ENCODE results near the gene ABHD12.
"Not testable (repeated sequence)": the region's sequence is repeated elsewhere in the genome, so short reads cannot be mapped to it uniquely, and the experiment has no call there.

ABHD12 gene

DNA sequence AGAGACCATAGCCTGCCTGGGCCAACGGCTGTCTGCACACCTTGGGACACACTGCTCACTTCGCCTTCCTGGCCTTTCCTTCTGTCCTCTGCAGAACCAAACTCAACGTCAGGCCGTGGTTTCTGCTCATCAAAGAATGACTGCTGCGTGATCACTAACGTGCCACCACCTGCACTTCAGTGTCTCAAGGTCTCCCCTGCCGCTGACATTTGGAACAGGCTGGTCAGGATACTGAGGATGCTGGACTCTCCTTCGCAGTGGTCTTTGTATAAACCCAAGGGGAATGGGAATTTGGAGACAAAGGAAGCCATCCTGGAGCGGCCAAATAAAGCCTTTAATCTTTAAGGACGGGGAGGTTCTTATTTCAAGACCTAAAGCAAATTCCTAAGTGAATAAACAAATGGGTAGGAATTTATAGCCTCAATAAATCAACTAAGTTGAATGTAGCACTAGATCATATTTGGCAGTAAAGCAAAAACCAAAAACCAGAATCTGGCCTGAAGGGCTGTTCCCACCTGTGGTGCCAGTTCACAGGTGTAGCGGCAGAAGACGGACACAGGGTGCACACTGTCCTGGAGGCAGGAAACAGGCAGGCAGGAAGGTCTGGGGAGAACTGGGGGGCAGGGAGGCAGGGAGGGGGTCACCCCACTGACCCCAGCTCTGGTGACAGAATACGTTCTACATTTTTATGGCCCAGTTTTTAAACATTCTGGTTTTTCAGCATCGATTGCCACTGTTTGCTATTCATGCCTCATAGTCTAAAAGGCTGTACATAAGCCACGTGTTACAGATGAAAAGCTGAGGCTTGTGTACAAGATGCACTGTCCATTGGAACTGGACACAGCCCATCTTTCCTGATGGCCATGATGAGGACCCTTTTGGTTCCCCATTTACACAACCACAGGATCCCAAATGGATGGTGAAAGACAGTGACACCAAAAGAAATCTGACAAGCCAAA, 36.6 kb downstream of the ABHD12 start:
- DNase-seq (ENCODE audit: low spot score), result no peak

DNA sequence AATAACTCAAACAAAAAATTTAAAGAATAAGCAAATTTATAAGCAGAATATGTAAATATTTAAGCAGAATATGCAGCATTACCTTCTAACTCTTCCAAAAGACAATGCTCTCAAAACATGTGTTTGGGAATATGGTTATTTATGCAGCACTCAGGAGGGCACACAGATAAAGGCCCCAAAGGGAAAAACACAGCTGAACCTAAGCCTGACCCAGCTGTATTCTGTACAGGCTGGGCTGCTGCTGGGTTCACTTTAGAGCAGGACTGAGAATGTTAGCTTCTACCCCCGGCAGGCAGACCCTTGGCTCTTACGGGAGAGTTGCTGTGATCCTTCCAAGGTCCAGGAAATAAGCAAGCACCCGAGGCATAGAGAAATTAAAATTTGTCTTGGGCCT, 37.3 kb downstream of the ABHD12 start:
- no peak for DNase-seq (ENCODE audit: low spot score)

DNA sequence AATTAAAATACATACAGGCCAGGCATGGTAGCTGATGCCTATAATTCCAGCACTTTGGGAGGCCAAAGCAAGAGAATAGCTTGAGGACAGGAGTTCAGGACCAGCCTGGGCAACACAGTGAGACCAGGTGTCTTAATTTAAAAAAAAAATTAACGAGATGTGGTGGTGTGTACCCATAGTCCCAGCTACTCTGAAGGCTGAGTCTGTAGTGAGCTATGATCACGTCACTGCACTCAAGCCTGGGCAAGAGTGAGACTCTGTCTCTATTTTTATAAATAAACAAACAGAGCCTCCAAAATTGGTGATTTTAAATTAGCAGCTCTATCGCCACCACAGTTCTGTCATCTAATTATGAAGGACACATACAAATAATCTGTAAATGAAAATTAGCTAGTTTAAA, 37.9 kb downstream of the ABHD12 start:
- DNase-seq (ENCODE audit: low spot score), result no peak

DNA sequence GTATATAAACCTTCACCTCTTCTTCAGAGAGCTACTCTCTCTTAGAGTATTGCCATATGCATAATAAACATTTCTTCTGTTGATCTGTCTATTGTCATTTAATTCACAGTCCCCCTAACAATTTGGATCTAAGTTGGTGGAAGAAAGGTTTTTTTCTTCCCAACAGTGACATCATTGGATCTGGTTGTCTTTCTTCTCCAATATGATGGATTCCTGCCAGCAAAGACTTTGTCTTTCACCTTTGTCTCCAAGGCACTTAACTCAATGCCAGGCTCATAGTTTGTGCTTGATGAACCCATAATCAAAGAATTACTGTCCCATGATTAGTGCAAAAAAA, 39.6 kb downstream of the ABHD12 start:
- DNase-seq (ENCODE audit: low spot score), result no peak

DNA sequence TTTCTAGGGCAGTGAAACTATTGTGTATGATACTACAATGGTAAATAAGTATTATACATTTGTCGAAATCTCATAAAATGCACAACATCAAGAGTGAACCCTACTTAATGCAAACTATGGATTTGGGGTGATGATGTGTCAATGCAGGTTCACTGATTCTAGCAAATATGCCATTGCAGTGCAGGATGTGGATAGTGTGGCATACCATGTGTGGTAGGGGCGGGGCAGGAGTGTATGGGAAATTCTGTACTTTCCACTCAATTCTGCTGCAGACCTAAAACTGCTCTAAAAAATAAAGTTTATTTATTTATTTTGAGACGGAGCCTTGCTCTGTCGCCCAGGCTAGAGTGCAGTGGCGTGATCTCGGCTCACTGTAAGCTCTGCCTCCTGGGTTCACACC, 44.3 kb downstream of the ABHD12 start:
- DNase-seq (ENCODE audit: low spot score), result no peak

GRCh38 chr20:25345721-25346120, 44.9 kb downstream of the ABHD12 start:
- no peak for DNase-seq (ENCODE audit: low spot score)

DNA sequence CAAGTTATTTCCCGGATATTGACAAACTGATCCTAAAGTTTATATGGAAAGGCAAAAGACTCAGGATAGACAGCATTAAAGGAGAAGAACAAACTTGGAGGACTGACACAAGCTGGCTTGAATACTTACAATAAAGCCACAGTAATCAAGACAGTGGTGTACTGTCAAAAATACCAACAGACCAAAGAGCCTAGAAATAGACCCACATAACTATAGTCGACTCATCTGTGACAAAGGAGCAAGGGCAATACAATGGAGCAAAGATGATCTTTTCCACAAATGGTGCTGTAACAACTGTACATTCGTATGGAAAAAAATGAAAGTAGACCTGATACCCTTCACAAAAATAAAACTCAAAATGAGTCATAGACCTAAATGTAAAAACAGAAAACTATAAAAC, 46.0 kb downstream of the ABHD12 start:
- DNase-seq (ENCODE audit: low spot score), result no peak

DNA sequence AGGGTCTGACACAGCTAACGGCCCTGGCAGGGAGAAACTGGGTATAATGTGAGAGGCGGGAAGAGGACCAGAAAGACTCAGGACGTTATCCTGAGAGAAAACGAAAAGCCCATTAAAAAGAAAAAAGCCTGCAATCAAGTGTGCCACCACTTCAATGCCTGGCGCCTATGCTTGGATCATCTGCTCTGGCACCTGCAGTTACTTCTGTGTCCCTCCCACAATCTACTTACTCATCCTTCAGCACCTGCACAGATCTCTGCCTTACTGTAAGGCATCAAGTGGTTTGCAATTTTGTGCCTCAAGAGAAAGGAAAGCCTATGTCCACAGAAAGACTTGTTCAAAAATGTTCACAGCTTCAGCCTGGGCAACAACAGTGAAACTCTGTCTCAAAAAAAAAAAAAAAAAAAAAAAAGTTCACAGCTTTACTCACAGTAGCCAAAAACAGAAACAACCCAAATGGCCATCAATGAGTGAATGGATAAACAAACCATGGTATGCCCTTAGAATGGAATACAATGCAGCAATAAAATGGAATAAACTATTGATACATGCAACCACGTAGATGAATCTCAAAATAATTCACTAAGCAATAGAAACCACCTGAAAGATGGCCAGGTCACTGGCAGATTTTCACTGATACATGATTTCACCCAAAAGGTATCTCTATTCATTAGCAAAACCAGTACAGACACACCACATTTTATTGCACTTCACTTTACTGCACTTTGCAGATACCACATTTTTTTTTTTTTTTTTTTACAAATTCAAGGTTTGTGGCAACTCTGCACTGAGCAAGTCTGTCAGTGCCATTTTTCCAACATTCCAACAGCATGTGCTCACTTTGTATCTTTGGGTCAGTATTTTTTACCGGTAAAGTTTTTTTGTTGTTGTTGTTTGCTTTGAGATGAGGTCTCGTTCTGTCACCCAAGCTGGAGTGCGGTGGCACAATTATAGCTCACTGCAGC, 48.6 kb downstream of the ABHD12 start:
- no peak for DNase-seq (ENCODE audit: low spot score)

DNA sequence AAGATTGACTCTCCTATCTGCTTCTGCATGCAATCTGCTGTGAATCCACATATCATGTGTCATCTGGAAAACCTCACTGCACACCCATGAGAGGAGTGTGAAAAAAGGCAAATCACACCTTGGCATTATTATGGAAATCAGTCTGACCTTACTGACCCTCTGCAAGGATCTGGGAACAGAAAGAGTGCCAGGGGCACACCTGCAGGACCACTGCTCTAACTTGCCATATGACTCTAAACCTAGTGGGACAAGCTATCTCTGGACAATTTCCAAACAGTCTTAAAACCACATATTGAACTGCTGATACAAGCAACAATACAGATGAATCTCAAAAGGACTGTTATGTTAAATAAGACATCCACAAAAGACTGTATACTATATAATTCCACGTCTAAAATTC, 50.3 kb downstream of the ABHD12 start:
- no peak for DNase-seq (ENCODE audit: low spot score)

GRCh38 chr20:25339608-25340007, 51.0 kb downstream of the ABHD12 start:
- no peak for DNase-seq (ENCODE audit: low spot score)

DNA sequence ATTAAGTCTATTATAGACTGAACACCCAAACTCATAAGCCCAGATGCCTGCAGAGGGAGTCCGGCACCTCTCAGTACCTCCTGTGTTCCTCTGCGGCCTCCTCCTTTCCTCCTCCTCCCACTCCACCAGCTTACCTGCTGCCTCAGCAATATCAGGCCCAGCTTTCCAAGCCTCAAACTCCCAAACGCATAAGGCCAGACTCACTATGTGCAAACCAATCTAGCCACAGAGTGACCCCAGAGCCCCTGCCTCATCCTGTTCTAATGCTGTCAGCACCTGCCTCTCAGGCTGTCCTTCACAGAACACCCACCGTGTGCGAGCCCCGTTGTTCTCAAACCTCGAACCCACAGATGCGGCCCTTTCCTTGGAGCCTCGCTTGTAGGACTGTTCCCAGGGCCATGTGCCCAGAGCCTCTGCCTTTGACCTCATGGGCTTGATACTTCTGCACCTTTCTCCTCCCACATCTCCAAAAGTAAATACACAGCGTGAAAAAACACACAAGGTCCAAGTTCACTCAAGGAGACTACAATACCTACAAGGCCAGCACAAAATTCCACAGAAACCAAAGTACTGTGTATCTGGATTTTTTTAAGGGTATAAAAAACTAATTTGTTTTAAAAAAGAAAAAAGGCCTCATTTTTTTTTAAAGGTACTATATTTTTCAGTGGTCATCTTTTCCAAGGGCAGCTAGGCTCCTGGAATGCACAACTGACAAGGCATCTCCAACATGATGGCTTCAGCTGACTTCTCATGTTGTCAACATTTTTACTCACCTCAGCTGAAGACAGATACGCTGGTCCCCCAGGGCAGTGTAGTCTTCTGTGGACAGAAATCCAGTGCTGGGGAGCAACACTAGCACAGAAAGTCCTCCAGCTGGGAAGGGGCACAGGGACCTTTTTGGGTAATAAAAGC, 52.3 kb downstream of the ABHD12 start:
- no peak for DNase-seq (ENCODE audit: low spot score)

GRCh38 chr20:25336561-25337422, 53.8 kb downstream of the ABHD12 start:
- DNase-seq (ENCODE audit: low spot score), result peak; percentile 34

DNA sequence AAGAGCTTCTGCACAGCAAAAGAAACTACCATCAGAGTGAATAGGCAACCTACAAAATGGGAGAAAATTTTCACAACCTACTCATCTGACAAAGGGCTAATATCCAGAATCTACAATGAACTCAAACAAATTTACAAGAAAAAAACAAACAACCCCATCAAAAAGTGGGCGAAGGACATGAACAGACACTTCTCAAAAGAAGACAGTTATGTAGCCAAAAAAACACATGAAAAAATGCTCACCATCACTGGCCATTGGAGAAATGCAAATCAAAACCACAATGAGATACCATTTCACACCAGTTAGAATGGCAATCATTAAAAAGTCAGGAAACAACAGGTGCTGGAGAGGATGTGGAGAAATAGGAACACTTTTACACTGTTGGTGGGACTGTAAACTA, 55.7 kb downstream of the ABHD12 start:
- not testable (repeated sequence) for DNase-seq (ENCODE audit: low spot score)

DNA sequence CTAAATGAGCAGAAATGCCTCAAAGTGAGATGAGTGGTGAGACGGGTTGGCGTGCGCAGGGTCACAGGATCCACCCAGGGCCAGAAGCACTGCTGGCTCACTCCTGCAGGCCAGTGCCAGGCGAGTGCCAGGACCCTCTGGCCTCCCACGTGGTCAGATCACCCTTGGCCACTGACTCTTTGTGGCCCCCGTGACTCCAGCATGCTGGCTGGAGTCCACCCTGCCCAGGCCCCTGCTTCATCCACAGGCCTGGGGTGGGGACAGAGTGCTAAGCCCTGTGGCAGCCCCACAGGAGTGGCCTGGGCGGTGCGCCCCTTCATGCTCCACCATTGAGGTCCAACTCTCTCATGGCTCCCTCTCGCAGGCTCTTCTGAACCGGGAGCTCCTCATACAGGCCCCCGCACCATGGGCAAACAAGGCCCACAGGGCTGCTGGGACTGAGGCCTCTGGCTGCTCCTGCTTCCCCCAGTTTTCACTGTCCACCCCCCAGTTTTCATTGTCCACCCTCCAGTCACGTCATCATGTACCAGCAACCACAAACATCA, 61.6 kb downstream of the ABHD12 start:
- no peak for DNase-seq (ENCODE audit: low spot score)

GRCh38 chr20:25327521-25328235, 63.0 kb downstream of the ABHD12 start:
- DNase-seq (ENCODE audit: low spot score), result no peak

DNA sequence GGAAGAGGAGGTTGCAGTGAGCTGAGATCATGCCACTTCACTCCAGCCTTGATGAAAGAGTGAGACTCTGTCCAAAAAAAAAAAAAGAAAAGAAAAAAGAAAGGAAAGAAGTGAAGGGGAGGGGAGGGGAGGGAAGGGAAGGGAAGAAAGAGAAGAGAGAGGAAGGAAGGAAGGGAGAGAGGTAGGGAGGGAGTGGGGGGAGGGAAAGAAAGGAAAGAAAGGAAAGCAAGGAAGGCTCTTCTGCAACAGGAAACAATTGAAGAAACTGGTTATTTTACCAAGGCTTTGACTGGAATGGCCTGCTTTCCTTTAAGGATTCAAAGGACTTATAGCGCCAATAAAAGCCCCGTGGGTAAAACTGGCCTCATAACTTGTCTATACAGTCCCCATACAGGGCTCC, 64.6 kb downstream of the ABHD12 start:
- no peak for DNase-seq (ENCODE audit: low spot score)

- DNase-seq (ENCODE audit: low spot score), result no peak
Observed at GRCh38 chr20:25325073-25325472, 65.6 kb downstream of the ABHD12 start.

- DNase-seq (ENCODE audit: low spot score), result no peak
Observed at GRCh38 chr20:25324412-25324811, 66.2 kb downstream of the ABHD12 start.

- no peak for DNase-seq (ENCODE audit: low spot score)
Observed at GRCh38 chr20:25323496-25324246, 67.0 kb downstream of the ABHD12 start.
